WTC11 (cell line): ENCODE data around the gene NELL1. TPM values are rescaled to one million over a fixed set of nuclear protein-coding genes. Genes with fewer than 3 reads are reported as not detected.

Experiments used
- ATAC-seq: fragments of 200-7000 bp; cut with Tn5 transposase; 2 replicates; pipeline ENCODE4 v1.10.0; 2021; ENCODE audit warnings: mild to moderate bottlenecking, moderate library complexity
- CTCF ChIA-PET: fragments of 300-600 bp; sonication (Branson Sonifier 250); formaldehyde crosslinking; loops from one replicate; lab custom pipeline; 2021; ENCODE audit warnings: antibody characterized with exemption; lab: Charles Lee
- POLR2A ChIA-PET: fragments of 350-600 bp; sonication (Branson Sonifier 250); formaldehyde crosslinking; loops from one replicate; lab custom pipeline; 2021; ENCODE audit warnings: antibody characterized with exemption; lab: Charles Lee
- DNase-seq: peaks from one replicate; pipeline ENCODE4 v3.0.0; 2021; ENCODE audit warnings: low spot score
- H3K27ac Mint-ChIP-seq: 2 replicates; pipeline ENCODE4 v1.8.0; 2021; ENCODE audit warnings: mixed read lengths
- H3K27me3 Mint-ChIP-seq: 2 replicates; pipeline ENCODE4 v1.8.0; 2021; ENCODE audit warnings: low read depth, mild to moderate bottlenecking, moderate library complexity, mixed read lengths
- H3K36me3 Mint-ChIP-seq: 2 replicates; pipeline ENCODE4 v1.8.0; 2021; ENCODE audit warnings: mixed read lengths
- H3K4me1 Mint-ChIP-seq: 2 replicates; pipeline ENCODE4 v1.8.0; 2022; ENCODE audit warnings: mixed read lengths
- H3K4me3 Mint-ChIP-seq: 2 replicates; pipeline ENCODE4 v1.8.0; 2021; ENCODE audit warnings: mild to moderate bottlenecking, moderate library complexity, mixed read lengths
- H3K9me3 Mint-ChIP-seq: 2 replicates; pipeline ENCODE4 v1.8.0; 2021; ENCODE audit warnings: mixed read lengths
- AR ChIP-seq: fragments of 250-450 bp; sonication (Bioruptor Pico); IDR thresholded peaks from 2 replicates; pipeline ENCODE4 v1.9.0; 2021; ENCODE audit warnings: mild to moderate bottlenecking
- ATF2 ChIP-seq: sonication (generic); formaldehyde crosslinking; IDR thresholded peaks from 2 replicates; pipeline ENCODE4 v1.8.1; 2022; ENCODE audit warnings: low read depth, missing genetic modification reagents, borderline replicate concordance
- E2F1 ChIP-seq: sonication (generic); formaldehyde crosslinking; IDR thresholded peaks from 2 replicates; pipeline ENCODE4 v1.8.0; 2022; ENCODE audit warnings: mild to moderate bottlenecking, missing genetic modification reagents
- ERG ChIP-seq: fragments of 250-450 bp; sonication (Bioruptor Pico); IDR thresholded peaks from 2 replicates; pipeline ENCODE4 v1.8.0; 2021; ENCODE audit warnings: mild to moderate bottlenecking
- FOXK1 ChIP-seq: sonication (generic); formaldehyde crosslinking; IDR thresholded peaks from 2 replicates; pipeline ENCODE4 v1.8.0; 2022; ENCODE audit warnings: mild to moderate bottlenecking, moderate library complexity, missing genetic modification reagents
- FOXP1 ChIP-seq: sonication (generic); formaldehyde crosslinking; IDR thresholded peaks from 2 replicates; pipeline ENCODE4 v1.8.0; 2022; ENCODE audit warnings: missing genetic modification reagents, mild to moderate bottlenecking, moderate library complexity, borderline replicate concordance
- GRHL2 ChIP-seq: fragments of 250-450 bp; sonication (Bioruptor Pico); IDR thresholded peaks from 2 replicates; pipeline ENCODE4 v1.8.0; 2022; ENCODE audit warnings: mild to moderate bottlenecking, moderate library complexity; ENCODE audit not compliant: insufficient replicate concordance, severe bottlenecking
- HMGA2 ChIP-seq: fragments of 250-450 bp; sonication (Bioruptor Pico); IDR thresholded peaks from 2 replicates; pipeline ENCODE4 v1.4.0; 2021; ENCODE audit warnings: mild to moderate bottlenecking, moderate library complexity
- HMGXB4 ChIP-seq: sonication (generic); formaldehyde crosslinking; IDR thresholded peaks from 2 replicates; pipeline ENCODE4 v1.8.1; 2023; ENCODE audit warnings: mild to moderate bottlenecking, moderate library complexity, missing genetic modification reagents
- IRF1 ChIP-seq: sonication (generic); formaldehyde crosslinking; IDR thresholded peaks from 2 replicates; pipeline ENCODE4 v1.8.0; 2023; ENCODE audit warnings: missing genetic modification reagents
- IRF2 ChIP-seq: sonication (generic); formaldehyde crosslinking; IDR thresholded peaks from 2 replicates; pipeline ENCODE4 v1.8.0; 2022; ENCODE audit warnings: low read depth, missing genetic modification reagents, borderline replicate concordance
- PREB ChIP-seq: sonication (generic); formaldehyde crosslinking; IDR thresholded peaks from 2 replicates; pipeline ENCODE4 v1.8.1; 2022; ENCODE audit warnings: mild to moderate bottlenecking, missing genetic modification reagents, moderate library complexity, borderline replicate concordance
- SP1 ChIP-seq: sonication (generic); formaldehyde crosslinking; conservative IDR thresholded peaks from 2 replicates; pipeline ENCODE4 v1.8.1; 2022; ENCODE audit warnings: missing genetic modification reagents
- ZMAT4 ChIP-seq: fragments of 250-450 bp; sonication (Bioruptor Pico); IDR thresholded peaks from 2 replicates; pipeline ENCODE4 v1.9.0; 2021; ENCODE audit warnings: mild to moderate bottlenecking
- ZNF121 ChIP-seq: sonication (generic); formaldehyde crosslinking; IDR thresholded peaks from 2 replicates; pipeline ENCODE4 v1.8.0; 2023; ENCODE audit warnings: missing genetic modification reagents
- ZNF281 ChIP-seq: sonication (generic); formaldehyde crosslinking; IDR thresholded peaks from 2 replicates; pipeline ENCODE4 v1.8.0; 2023; ENCODE audit warnings: mild to moderate bottlenecking, missing genetic modification reagents
- ZNF416 ChIP-seq: fragments of 250-450 bp; sonication (Bioruptor Pico); IDR thresholded peaks from 2 replicates; pipeline ENCODE4 v1.9.0; 2021; ENCODE audit warnings: mild to moderate bottlenecking, inconsistent platforms
- total RNA-seq: library from RNA; stranded (reverse); gene quantifications from 3 replicates; pipeline ENCODE4 v1.2.3, GENCODE V29; 2021

Gene NELL1
- total RNA-seq, 1 experiment from 2014 or later: 1.8 TPM

- TF ChIP-seq HMGA2 (no peak), ZNF281 (CRISPR knock-in tag) (no peak)
Observed at GRCh38 chr11:21405422-21405821, 736.0 kb downstream of the NELL1 start (continued).

GRCh38 chr11:21410513-21410912 lies 741.1 kb downstream of the NELL1 start:
- peaks cover 9% of the 10 kb centered on the region for H3K4me1 Mint-ChIP-seq
- ChIA-PET CTCF (no interaction called here), POLR2A (no interaction called here)
- H3K27ac Mint-ChIP-seq: no peak overlapping the region
- ATAC-seq (no peak), DNase-seq (no peak)
- H3K4me3 Mint-ChIP-seq: no peak overlapping the region
- H3K9me3 Mint-ChIP-seq: no peaks in the 10 kb centered on the region
- H3K27me3 Mint-ChIP-seq: no peaks in the 10 kb centered on the region
- TF ChIP-seq AR (no peak), ZNF416 (no peak), ZMAT4 (no peak), ERG (CRISPR knock-in tag) (no peak), E2F1 (CRISPR knock-in tag) (no peak)
- H3K36me3 Mint-ChIP-seq: no peaks in the 10 kb centered on the region

- H3K27me3 Mint-ChIP-seq: no peaks in the 10 kb centered on the region
- POLR2A ChIA-PET: no interaction called here
- H3K27ac Mint-ChIP-seq: no peak overlapping the region
- no peaks in the 10 kb centered on the region for H3K36me3 Mint-ChIP-seq
- H3K4me3 Mint-ChIP-seq: no peak overlapping the region
- peaks cover 14% of the 10 kb centered on the region for H3K4me1 Mint-ChIP-seq
- no peaks in the 10 kb centered on the region for H3K9me3 Mint-ChIP-seq
- ATAC-seq (no peak), DNase-seq (no peak)
- CTCF ChIA-PET: no interaction called here
- no peak for TF ChIP-seq FOXK1 (CRISPR knock-in tag)
- no peak for TF ChIP-seq PREB (CRISPR knock-in tag)
- TF ChIP-seq IRF1: no peak
- TF ChIP-seq ATF2: no peak
- no peak for TF ChIP-seq IRF2
- no peak for TF ChIP-seq HMGXB4
- TF ChIP-seq GRHL2 (CRISPR knock-in tag): no peak
- TF ChIP-seq FOXP1: no peak
- TF ChIP-seq ZNF121 (CRISPR knock-in tag): no peak
- TF ChIP-seq SP1 (CRISPR knock-in tag): no peak
Observed at GRCh38 chr11:21411104-21411503, 741.7 kb downstream of the NELL1 start.
